HepG2 (cell line): ENCODE data around the gene BCAP29. TPM values are rescaled to one million over a fixed set of nuclear protein-coding genes. Genes with fewer than 3 reads are reported as not detected.

Source experiments
- ATAC-seq: fragments of 200-7000 bp; cut with Tn5 transposase; 3 replicates; pipeline ENCODE4 v1.9.1; 2020; ENCODE audit warnings: mild to moderate bottlenecking, moderate library complexity
- BruUV-seq: library from RNA; stranded (reverse); fragments of 400-500 nt; replicated peaks from 2 replicates; lab custom pipeline; 2021; lab: Mats Ljungman, UMichigan
- CTCF ChIA-PET: fragments of 300-600 bp; formaldehyde crosslinking; extraction: SDS; loops from one replicate; lab custom pipeline; 2021; ENCODE audit warnings: low total read pairs, inconsistent platforms, low intra/inter-chr PET ratio; lab: Yijun Ruan, JAX
- POLR2A ChIA-PET: fragments of 350-600 bp; sonication (Branson Sonifier 250); formaldehyde crosslinking; loops from one replicate; lab custom pipeline; 2020; ENCODE audit warnings: antibody characterized with exemption, inconsistent platforms; lab: Yijun Ruan, JAX
- DNase-seq: peaks from one replicate; pipeline ENCODE4 v3.0.0-alpha.2; 2015; ENCODE audit warnings: low spot score
- FAIRE-seq: peaks from 3 replicates; lab custom pipeline; 2011; peaks lifted over from hg19 to GRCh38; lab: Jason Lieb, UNC
- H2AFZ ChIP-seq: one replicate; pipeline ENCODE4 v1.6.1; 2011; ENCODE audit warnings: low read length, inconsistent platforms
- H3K27ac ChIP-seq: fragments of 300-600 bp; 3 replicates; pipeline ENCODE4 v1.8.0; 2011; ENCODE audit warnings: mixed run types, mild to moderate bottlenecking, mixed read lengths, low read length, inconsistent platforms; ENCODE audit not compliant: insufficient read depth; ENCODE audit errors: extremely low read length
- H3K27me3 ChIP-seq, 2 experiments: fragments of 200-600 bp in 1 of 2; 2 replicates in 1 of 2; 3 replicates in 1 of 2; pipeline versions ENCODE4 v1.6.0 to v1.8.0; 2011; ENCODE audit warnings: low read length in 2 of 2, mild to moderate bottlenecking in 2 of 2, moderate library complexity in 2 of 2, inconsistent platforms in 1 of 2; ENCODE audit not compliant: insufficient read depth in 2 of 2, control insufficient read depth in 1 of 2
- H3K36me3 ChIP-seq, 2 experiments: fragments of 200-600 bp in 1 of 2; replicated peaks in 1 of 2; 2 replicates in 1 of 2; 3 replicates in 1 of 2; pipeline versions ENCODE4 v1.5.1 to v1.8.0; 2011; ENCODE audit warnings: low read length in 2 of 2, inconsistent platforms in 1 of 2; ENCODE audit not compliant: insufficient read depth in 2 of 2, control insufficient read depth in 1 of 2
- H3K4me1 ChIP-seq: 2 replicates; pipeline ENCODE4 v1.5.1; 2012; ENCODE audit warnings: low read length, inconsistent platforms; ENCODE audit not compliant: insufficient read depth
- H3K4me2 ChIP-seq: 2 replicates; pipeline ENCODE4 v1.6.0; 2011; ENCODE audit warnings: low read depth, low read length, inconsistent platforms
- H3K4me3 ChIP-seq, 3 experiments: fragments of 200-600 bp in 1 of 3; sonication (generic), shearing (Covaris generic) in 1 of 3; replicated peaks in 1 of 3; 2 replicates each; pipeline ENCODE4 v1.5.1; 2011 to 2016; ENCODE audit warnings: low read length in 3 of 3, inconsistent platforms in 2 of 3, low read depth in 2 of 3, mild to moderate bottlenecking in 2 of 3, control low read depth in 1 of 3, mixed read lengths in 1 of 3; ENCODE audit not compliant: insufficient read depth in 1 of 3
- H3K79me2 ChIP-seq: one replicate; pipeline ENCODE4 v1.6.1; 2011; ENCODE audit warnings: low read length, inconsistent platforms; ENCODE audit not compliant: insufficient read depth
- H3K9ac ChIP-seq: 2 replicates; pipeline ENCODE4 v1.6.0; 2011; ENCODE audit warnings: mild to moderate bottlenecking, low read depth, low read length, inconsistent platforms; ENCODE audit not compliant: insufficient read depth
- H3K9me3 ChIP-seq: 2 replicates; pipeline ENCODE4 v1.5.1; 2012; ENCODE audit warnings: mild to moderate bottlenecking, low read length
- H4K20me1 ChIP-seq: 2 replicates; pipeline ENCODE4 v1.6.0; 2011; ENCODE audit warnings: inconsistent platforms, mild to moderate bottlenecking, low read length, moderate library complexity; ENCODE audit not compliant: insufficient read depth
- AGO2 ChIP-seq: fragments of 200-400 bp; formaldehyde crosslinking; optimal IDR thresholded peaks from 2 replicates; pipeline ENCODE3; 2017; ENCODE audit warnings: mild to moderate bottlenecking, low read depth, low read length, moderate library complexity
- EZH2 ChIP-seq: conservative IDR thresholded peaks from 2 replicates; pipeline ENCODE4 v1.6.1; 2012; ENCODE audit warnings: mild to moderate bottlenecking, low read depth, low read length, moderate library complexity
- HOXA7 ChIP-seq: sonication (generic); formaldehyde crosslinking; IDR thresholded peaks from 2 replicates; pipeline ENCODE4 v1.8.1; 2022; ENCODE audit warnings: mild to moderate bottlenecking, missing genetic modification reagents, moderate library complexity
- NCOA5 ChIP-seq: sonication (generic); formaldehyde crosslinking; IDR thresholded peaks from 2 replicates; pipeline ENCODE4 v1.4.0; 2020; ENCODE audit warnings: missing genetic modification reagents
- SALL2 ChIP-seq: sonication (generic); formaldehyde crosslinking; IDR thresholded peaks from 2 replicates; pipeline ENCODE4 v1.8.1; 2023; ENCODE audit warnings: mild to moderate bottlenecking, missing genetic modification reagents, inconsistent platforms
- U2AF2 ChIP-seq: fragments of 200-400 bp; formaldehyde crosslinking; IDR thresholded peaks from 2 replicates; pipeline ENCODE4 v1.6.1; 2017; ENCODE audit warnings: low read depth, mild to moderate bottlenecking, low read length
- YY1 ChIP-seq: IDR thresholded peaks from 2 replicates; pipeline ENCODE4 v1.6.1; 2011; ENCODE audit warnings: low read length, low read depth, moderate library complexity, mild to moderate bottlenecking; ENCODE audit not compliant: insufficient read depth, insufficient replicate concordance
- ZNF124 ChIP-seq: sonication (generic); formaldehyde crosslinking; IDR thresholded peaks from 2 replicates; pipeline ENCODE4 v1.4.0; 2020; ENCODE audit warnings: missing genetic modification reagents
- ZNF414 ChIP-seq: sonication (generic); formaldehyde crosslinking; IDR thresholded peaks from 2 replicates; pipeline ENCODE4 v1.5.0; 2020; ENCODE audit warnings: missing genetic modification reagents
- ZNF672 ChIP-seq: sonication (generic); formaldehyde crosslinking; IDR thresholded peaks from 2 replicates; pipeline ENCODE4 v1.8.1; 2022; ENCODE audit warnings: missing genetic modification reagents
- ZNF883 ChIP-seq: sonication (generic); formaldehyde crosslinking; IDR thresholded peaks from 2 replicates; pipeline ENCODE4 v1.5.1; 2020; ENCODE audit warnings: mild to moderate bottlenecking, missing genetic modification reagents; ENCODE audit errors: not compliant biosample characterization
- ZSCAN22 ChIP-seq: sonication (generic); formaldehyde crosslinking; IDR thresholded peaks from 2 replicates; pipeline ENCODE4 v1.4.0; 2020; ENCODE audit warnings: mild to moderate bottlenecking, missing genetic modification reagents
- WGBS: methylation state at CpG from one replicate; pipeline ENCODE4 v1.1.6; 2017; ENCODE audit warnings: low lambda C conversion rate; 5-methylcytosine and 5-hydroxymethylcytosine counted together
- in situ Hi-C: cut with HindIII; loops from 2 replicates; pipeline ENCODE4 v1.10.0; 2017; ENCODE audit warnings: low pct_unique_long_range_greater_than_20kb; ENCODE audit not compliant: extremely low pct_ligation_motif_present
- intact Hi-C: fragments of 100-400 bp; cut with micrococcal nuclease; formaldehyde crosslinking; loops from one replicate; pipeline ENCODE4 v1.10.0; 2022; ENCODE audit not compliant: unreplicated experiment
- polyA plus RNA-seq, 8 experiments: library from polyadenylated mRNA; depleted of rRNA in 3 of 8; stranded (reverse) in 7 of 8; unstranded in 1 of 8; fragments of >200 nt; fragmentation: Illumina TruSeq in 4 of 8; extraction: Trizol in 4 of 8; gene quantifications; 2 replicates each; pipeline versions ENCODE4 v1.2.1 to v1.2.3, GENCODE V29; 2011 to 2016; ENCODE audit warnings: low read depth in 4 of 8, missing spikeins in 1 of 8, mixed read lengths in 1 of 8; ENCODE audit not compliant: insufficient read depth in 1 of 8
- total RNA-seq, 5 experiments: library from RNA; depleted of rRNA; stranded (reverse); fragments of >200 nt; fragmentation: Illumina TruSeq; extraction: Trizol; gene quantifications; 2 replicates each; pipeline ENCODE4 v1.2.3, GENCODE V29; 2016; ENCODE audit warnings: low read depth in 1 of 5
- TF ChIP-seq, protein P1 (sequence below): sonication (generic); formaldehyde crosslinking; IDR thresholded peaks from 2 replicates; pipeline ENCODE4 v1.5.0; 2020; ENCODE audit warnings: missing genetic modification reagents, mild to moderate bottlenecking, borderline replicate concordance

BCAP29 gene
- total and polyA plus RNA-seq, 2 of the 13 experiments (the other 11 are each of a cell fraction or from before 2014, with no cell fraction given), result 15.3 to 35.6 TPM

GRCh38 chr7:107573537-107573936, 6.5 kb upstream of the BCAP29 start:
- H3K9ac ChIP-seq, result no peak overlapping the region
- WGBS, result 86% methylated on average over 4 of the region's 4 CpGs
- no peak for DNase-seq
- POLR2A ChIA-PET, result no interaction called here
- H3K4me3 ChIP-seq, result no peak overlapping the region
- H2AFZ ChIP-seq, result no peak overlapping the region
- TF ChIP-seq HOXA7 (CRISPR knock-in tag) (no peak), YY1 (no peak), ZNF414 (CRISPR knock-in tag) (no peak), ZSCAN22 (no peak), ZNF883 (CRISPR knock-in tag) (no peak), ZNF124 (CRISPR knock-in tag) (no peak), U2AF2 (no peak), ZNF672 (CRISPR knock-in tag) (no peak), EZH2 (no peak), AGO2 (no peak), SALL2 (CRISPR knock-in tag) (no peak), NCOA5 (CRISPR knock-in tag) (no peak)
- TF ChIP-seq, protein P1, sequence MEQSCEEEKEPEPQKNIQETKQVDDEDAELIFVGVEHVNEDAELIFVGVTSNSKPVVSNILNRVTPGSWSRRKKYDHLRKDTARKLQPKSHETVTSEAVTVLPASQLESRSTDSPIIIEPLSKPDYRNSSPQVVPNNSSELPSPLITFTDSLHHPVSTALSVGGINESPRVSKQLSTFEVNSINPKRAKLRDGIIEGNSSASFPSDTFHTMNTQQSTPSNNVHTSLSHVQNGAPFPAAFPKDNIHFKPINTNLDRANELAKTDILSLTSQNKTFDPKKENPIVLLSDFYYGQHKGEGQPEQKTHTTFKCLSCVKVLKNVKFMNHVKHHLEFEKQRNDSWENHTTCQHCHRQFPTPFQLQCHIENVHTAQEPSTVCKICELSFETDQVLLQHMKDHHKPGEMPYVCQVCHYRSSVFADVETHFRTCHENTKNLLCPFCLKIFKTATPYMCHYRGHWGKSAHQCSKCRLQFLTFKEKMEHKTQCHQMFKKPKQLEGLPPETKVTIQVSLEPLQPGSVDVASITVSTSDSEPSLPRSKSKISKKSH, result no peak
- no TSS peak for BruUV-seq
- H3K36me3 ChIP-seq, result peaks cover 2 to 29% of the 10 kb centered on the region in 2 experiments; a peak in 2 of 5 replicates
- in situ Hi-C loops, result no loop called here
- H3K27me3 ChIP-seq, result no peaks in the 10 kb centered on the region
- no peak for FAIRE-seq
- no peaks in the 10 kb centered on the region for H3K9me3 ChIP-seq
- no peak overlapping the region for H3K27ac ChIP-seq
- no peaks in the 10 kb centered on the region for H3K79me2 ChIP-seq
- intact Hi-C loops, result no loop called here
- CTCF ChIA-PET, result no interaction called here
- H3K4me1 ChIP-seq, result no peaks in the 10 kb centered on the region
- H4K20me1 ChIP-seq, result no peaks in the 10 kb centered on the region
- no peak for ATAC-seq
- H3K4me2 ChIP-seq, result no peak overlapping the region
